ENCODE data around the gene SLC45A1. TPM values are rescaled to one million over a fixed set of nuclear protein-coding genes. Genes with fewer than 3 reads are reported as not detected.

The SLC45A1 gene
- polyA plus RNA-seq, 1 donor, result 0.52 TPM

DNA sequence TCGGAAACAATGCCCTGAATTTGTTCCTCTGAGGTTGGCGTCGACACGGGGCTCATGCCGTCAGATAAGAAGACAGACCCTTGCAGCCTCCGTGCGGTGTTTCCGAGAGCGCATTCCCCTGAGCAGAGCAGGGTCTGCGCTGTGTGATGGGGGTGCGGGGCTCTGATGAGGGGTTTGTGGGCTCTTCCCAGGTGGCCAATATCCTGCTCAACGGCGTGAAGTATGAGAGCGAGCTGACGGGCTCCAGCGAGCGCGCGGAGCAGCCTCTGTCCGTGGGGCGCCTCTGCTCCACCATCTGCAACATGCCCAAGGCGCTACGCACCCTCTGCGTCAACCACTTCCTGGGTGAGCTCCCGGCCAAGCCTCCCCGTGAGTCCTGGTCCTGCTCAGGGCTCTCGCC is 17.3 kb downstream of the SLC45A1 start:
- DNase-seq (ENCODE audit: low read depth), result no peak

DNA sequence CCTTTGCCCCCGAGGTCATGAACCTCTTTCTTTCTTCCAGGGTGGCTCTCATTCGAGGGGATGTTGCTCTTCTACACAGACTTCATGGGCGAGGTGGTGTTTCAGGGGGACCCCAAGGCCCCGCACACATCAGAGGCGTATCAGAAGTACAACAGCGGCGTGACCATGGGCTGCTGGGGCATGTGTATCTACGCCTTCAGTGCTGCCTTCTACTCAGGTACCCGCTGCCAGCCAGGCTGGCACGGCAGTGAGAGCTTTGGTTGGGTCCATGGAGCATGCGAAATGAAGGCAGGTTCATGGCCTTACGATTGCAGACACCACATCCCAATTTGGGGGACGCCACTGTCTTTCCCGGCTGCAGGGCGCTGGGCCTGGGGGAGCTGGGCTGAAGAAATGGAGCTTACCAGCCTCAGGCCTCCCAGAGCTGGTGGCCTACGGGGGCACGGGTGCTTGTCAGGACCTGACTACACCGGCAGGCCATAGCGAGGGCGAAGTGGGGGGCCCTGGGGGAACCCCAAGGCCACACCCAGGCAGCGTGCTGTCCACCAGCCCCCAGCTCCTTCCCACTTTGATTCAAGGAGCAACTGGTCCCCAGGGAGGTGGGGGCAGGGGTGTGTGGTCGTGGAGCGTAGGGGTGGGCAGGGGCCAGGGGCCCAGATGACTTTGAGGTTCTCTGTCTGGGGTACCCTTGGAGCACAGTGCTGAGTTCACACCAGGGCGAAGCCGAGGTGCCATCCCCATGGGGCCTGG is 20.0 kb downstream of the SLC45A1 start:
- no peak for DNase-seq (ENCODE audit: low read depth)

DNA sequence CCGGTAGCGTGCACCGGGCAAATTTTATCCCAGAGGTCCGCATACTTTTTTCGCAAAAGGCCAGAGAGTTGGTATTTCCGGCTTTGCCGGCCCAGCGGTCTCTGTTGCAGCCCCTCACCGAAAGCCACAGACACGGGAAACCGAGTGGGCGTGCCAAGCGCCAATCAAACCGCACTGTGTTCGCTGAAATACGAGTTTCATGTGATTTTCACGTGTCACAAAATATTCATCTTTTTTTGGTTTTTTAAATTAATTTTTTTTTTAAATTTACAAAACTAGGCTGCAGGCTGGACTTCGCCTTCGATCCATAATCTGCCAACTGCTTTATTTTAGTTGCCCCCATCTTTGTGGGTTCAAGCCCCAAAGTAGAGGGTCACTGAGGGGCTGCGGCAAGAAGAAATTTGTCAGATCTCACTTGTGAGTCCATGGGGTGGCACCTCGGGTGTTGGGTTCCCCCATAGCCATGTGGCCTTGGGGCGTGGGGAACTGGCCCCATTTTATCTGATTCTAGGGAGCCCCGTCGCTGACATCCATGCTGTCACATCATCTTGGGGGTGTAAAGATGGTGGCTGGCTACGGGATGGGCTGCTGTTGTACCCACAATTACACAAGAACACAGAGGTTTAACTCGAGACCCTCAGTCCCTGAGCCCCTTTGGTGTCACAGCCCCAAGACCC is 20.8 kb downstream of the SLC45A1 start:
- no peak for DNase-seq (ENCODE audit: low read depth)

DNA sequence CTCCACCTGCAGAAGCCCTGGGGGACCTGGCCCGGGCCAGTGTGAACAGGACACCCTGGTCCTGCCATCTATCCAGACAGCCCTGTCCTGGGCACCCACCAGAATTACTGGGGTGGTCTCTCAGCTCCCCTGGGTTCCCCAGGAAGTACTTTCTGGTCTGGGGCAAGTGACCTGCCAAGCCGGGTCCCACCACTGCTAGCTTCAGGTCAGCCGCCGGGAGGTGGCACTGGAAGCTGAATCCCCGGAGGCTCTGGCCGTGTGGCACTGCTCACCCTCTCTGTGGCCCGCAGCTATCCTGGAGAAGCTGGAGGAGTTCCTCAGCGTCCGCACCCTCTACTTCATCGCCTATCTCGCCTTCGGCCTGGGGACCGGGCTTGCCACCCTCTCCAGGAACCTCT is 21.3 kb downstream of the SLC45A1 start:
- DNase-seq (ENCODE audit: low read depth), result no peak

DNA sequence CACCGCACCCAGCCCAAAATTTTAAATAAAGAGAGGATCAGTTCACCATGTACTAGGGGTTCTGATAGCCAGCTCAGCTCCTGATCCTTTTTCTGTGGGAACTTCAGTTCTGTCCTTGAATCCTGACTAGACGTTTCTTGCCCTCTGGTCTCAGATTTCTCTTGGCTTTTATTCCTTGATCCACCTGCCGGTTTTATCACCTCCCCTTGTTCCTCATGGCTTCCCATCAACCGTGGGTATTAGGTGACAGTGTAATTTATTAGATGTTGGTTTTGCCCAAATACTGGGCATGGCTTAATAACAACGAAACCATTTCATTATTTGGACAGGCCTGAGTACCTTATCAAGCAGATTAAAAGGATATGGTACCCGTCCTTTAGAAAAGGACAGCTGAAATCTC is 22.5 kb downstream of the SLC45A1 start:
- DNase-seq (ENCODE audit: low read depth), result no peak

DNA sequence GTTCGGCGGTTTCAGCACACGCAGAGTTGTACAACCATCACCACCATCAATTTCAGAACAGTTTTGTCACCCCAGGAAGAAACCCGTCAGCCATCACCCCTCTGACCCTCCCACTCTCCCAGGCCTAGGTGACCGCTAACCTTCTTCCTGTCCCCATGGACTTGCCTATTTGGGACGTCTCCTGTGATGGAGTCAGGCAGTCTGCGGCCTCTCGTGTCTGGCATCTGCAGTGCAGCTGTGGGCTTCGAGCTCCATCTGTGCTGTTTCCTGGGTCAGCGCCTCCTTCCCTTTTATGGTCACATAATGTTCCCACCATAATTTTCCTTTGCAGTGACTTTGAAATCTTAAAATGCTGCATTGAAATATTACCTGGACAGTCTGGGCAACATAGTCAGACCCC is 24.4 kb downstream of the SLC45A1 start:
- no peak for DNase-seq (ENCODE audit: low read depth)

DNA sequence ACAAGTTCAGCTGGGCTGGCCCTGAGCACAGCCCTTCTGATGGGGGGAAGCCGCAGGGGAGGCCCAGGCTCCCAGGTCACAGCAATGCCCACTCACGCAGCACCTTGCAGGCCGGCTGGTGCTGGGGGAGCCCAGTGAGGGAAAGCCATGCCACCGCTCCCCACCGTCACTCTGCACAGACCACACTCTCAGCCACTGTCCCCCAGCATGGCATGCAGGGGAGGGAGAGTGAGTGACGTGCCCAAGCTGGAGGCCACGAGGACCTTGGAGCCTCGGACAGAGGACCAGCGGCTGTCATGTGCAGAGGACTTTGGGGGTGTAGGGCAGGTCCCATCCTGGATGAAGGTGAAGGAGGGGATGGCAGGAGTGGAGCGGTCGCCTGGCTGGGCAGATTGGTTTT is 25.1 kb downstream of the SLC45A1 start:
- no peak for DNase-seq (ENCODE audit: low read depth)

DNA sequence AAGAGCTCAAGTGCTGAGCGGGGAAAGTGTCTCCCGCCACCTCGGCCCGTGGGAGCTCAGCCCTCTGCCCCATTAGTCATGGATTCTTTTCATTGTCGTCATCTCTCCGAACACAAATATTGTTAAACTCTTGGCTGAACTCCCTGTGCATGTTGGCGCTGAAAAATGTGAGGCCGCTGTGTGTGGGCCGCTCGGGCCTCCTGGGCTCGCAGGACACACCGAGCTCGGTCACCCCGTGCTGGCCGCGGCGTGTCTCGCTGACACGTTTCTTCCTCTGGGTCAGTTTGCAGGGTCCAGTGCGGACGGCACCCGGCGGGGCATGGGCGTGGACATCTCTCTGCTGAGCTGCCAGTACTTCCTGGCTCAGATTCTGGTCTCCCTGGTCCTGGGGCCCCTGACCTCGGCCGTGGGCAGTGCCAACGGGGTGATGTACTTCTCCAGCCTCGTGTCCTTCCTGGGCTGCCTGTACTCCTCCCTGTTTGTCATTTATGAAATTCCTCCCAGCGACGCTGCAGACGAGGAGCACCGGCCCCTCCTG is 25.6 kb downstream of the SLC45A1 start:
- peak; percentile 38 for DNase-seq (ENCODE audit: low read depth)

DNA sequence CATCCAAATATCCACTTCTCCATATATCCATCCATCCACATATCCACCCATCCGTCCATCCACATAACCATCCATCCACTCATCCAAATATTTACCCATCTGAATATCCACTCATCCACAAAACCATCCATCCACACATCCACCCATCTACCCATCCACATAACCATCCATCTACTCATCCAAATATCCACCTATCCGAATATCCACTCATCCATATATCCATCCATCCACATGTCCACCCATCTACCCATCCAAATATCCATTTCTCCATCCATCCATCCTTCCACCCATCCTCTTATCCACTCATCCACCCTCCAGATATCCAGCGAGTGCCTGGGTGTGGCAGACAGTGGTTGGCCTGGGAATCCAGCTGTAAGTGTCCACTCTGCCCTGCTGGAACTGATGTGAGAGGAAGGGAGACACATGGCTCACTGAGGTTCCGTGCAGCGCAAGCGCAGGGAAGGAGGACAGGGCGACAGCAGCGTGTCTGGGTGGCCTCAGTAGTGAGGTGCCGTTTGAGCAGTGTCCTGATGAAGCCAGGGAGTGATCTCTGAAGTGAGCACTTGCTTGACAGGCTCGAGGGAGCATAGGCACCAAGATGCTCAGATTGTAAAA is 27.1 kb downstream of the SLC45A1 start:
- DNase-seq (ENCODE audit: low read depth), result no peak

DNA sequence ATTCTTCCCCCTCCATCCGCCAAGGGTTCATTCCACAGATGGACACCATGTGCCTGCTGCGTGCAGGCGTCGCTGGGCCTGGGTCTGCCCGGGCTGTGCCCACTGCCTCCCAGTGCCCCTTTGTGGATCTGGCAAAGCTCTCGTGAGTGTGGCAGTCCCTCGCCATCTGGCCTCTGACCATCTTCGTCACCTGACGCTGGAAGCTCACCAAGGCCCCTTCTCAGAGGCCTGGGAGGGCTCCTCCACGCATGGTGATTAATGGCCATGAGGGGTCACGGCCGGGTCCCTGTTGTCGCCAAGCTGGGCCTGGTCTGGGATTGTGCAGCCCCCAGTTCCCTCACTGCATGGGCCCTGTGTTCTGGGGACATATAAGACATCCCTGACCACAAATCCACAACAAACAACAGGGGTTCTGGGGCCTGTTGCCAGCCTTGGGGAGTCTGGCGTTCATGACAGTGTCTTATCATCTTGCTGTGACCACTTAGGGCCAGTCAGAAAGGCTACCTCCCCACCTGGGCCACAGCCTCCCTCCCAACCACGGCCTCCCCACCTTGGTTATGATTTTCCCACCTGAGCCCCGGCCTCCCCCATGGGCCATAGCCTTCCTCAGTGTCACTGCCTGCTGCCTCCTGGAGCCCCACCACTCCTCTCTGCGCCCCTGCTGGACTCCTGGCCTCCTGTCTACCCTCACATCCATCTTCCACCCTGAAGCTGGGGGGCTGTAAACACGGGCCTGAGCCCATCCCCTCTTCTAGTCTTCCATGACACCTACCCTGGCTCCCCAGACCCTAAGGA is 27.9 kb downstream of the SLC45A1 start:
- DNase-seq (ENCODE audit: low read depth), result no peak

DNA sequence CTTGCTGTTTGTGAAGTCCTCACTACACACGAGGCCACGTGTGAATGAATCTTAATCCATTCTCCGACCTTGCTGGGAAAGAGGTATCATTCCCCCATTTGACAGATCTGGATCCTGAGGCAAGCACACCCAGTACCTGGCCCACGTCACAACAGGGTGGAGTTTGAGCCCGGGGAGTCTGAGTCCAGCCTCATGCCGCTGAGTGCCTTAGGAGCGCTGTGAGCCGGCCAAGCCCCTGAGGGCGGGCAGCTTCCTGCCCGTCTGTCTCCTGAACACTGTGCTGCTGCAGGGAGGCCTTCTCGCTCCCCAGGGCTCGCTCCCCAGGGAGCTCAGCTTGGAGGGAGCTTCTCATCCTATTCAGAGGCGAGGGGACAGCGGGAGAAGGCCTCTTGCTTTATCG is 29.7 kb downstream of the SLC45A1 start:
- DNase-seq (ENCODE audit: low read depth), result no peak

DNA sequence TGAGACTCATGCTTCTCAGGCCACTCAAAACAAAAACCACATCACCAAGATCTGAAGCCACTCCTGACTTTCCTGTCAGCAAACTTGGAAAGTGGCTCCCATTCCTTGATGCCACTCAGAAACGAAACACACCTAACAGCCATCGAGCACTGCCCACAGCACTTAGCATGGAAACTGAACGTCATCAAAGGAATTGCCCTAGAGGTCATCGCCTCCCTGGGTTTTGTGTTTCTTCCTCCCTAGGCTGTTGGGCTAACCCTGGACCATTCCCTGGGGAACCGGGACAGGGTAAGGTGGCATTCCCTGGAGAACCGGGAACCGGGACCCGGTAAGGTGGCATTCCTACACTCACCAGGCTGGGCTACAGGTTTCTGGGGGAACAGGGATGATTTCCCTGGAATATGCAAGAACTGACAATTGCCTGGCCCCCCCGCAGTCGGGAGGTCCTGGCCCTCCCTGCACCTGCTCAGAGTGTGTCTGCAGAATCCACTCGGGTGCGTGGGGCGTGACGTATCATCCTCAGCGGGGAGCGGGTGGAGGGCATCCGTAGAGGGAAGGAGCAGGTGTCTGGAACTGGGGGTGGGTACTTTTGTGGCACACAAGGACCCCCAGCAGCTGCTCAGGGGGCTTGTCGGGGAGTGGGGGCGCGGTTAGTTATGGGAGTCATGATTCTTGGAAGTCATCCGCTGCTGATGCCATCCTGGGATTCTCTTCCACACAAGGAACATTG is 30.3 kb downstream of the SLC45A1 start:
- no peak for DNase-seq (ENCODE audit: low read depth)

DNA sequence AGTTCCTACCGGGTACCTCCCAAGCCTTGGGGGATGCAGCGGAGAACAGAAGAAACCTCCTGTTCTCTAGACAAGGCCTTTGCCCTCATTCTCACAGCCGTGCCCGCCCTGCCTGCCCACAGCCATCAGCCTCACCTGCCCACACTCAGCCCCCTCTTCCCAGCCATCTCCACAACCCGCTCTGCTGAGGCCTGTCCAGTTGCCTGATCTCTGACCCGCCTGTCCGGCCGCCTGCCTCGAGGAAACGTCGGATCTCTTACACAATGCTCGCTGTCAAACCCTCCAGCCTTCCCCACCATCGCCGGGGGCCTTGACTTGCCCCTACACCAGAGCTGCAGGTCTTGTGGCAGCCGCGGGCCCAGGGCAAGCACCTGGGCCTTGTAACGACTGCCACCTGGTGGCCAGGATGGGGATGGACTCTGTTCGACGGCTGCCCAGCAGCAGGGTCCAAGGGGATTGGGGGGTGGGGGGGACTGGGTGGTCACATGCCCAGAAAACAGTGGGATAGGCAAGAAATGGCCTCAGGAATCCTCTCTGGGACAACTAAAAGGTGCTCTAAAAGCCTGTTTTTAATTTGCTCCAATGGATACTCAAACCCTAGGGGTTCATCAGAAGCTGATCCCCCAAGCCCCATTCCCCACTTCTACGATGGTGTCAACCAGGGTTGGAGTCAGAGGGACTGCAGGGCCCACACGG is 31.0 kb downstream of the SLC45A1 start:
- no peak for DNase-seq (ENCODE audit: low read depth)

DNA sequence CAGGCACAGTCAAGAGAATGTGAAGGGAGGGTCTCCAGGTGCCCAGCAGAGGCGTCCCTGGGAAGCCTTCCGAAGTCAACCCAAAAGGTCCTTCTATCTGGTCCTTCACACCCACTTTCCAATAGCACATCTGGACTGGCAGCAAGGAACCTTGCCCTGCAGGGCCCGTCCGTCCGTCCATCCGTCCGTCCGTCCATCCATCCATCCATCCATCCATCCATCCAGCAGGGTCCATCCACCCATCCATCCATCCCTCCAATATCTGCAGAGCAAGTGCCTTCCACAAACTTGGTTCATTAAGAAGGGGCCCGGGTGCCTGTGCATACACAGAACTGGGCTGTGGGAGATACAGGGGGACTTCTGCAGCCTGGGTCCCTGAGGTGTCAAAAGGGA is 31.6 kb downstream of the SLC45A1 start:
- DNase-seq (ENCODE audit: low read depth), result no peak

DNA sequence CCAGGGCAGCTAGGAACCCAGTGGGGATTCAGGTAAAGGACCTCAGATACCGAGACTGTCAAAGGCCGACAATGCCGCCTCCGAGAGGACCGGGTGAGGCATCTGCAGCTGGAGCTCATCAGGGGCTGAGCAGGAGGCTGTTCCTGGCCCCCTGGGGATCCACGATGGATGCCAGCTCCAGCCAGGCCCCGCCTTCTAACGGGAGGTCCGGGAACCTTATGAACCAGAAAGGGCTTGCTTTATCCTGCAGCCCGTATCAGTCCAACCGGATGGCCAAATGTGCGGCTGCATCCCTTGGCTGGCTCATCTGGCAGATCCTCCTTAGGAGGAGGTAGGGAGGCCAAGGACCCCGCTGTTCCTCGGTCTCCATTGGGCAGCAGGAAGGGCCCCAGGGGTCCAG is 32.0 kb downstream of the SLC45A1 start:
- DNase-seq (ENCODE audit: low read depth), result no peak

DNA sequence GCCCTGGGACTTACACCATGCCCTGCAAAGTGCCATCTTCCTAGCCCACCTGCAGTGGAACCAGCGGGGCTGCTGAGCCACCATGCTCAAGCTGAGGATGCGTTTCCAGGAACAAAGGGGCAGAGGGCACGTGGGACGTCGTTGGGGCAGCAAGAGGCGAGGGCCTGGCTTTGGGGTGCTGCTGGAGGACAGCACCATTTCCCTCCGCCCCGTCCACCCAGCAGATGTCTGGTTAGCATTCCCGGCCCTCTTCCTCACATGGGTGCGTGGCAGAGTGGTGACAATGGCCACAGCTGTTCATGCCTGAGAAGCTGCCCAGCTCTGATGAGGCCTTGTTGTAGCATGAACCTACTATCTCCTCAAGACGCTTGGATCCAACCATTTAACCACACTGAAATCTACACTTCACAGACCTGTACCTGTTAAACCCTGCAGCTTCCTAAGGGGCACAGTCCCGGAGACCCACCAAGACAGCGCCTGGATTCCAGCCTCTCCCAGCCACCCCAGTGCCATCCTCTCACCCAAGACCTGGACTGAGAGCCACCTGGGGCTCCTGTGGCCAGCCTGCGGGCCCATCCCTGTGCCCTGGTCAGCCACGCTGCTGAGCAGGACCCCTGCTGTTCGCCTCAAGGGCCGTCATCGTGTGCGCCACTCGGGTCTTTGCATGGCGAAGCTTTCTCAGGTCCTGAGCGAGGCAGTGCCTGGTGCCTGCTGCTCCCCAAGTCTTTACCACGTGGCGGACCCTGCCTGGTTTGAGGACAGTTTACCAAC is 33.2 kb downstream of the SLC45A1 start:
- no peak for DNase-seq (ENCODE audit: low read depth)

DNA sequence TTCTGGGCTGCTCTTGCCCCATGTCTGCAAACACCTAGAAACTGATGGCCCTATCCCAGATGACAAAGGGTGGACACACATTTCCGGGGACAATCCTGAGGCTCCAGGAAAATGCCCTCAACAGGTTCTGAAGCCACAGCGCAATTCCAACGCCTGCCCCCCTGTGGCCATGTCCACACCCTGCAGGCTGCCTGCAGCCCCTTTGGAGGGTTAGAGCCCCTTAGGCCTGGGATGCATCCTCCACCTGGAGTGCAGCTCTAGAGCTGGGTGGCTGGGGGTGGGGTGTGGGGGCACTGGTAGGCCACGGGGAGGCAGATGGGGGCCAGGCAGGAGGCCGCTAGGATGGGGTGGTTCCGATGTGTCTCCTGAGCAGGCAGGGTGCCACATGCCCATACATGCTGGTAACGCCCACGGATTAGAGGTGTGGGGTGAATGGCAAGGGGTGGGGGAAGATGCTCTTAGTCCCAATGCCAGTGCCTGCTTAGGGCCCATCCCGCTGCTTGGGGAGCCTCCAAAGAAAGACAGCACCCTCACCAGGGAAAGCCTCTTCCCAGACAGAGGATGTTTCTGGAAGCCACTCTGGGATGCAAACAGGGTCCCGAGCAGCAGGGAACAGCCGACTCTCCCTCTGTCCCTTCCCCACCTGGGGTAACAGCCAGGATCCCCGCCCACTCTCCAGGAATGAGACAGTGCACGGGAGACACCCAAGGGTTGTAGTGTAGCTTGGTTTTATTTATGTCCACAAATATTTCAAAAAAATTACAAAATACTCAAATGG is 34.0 kb downstream of the SLC45A1 start:
- DNase-seq (ENCODE audit: low read depth), result no peak

DNA sequence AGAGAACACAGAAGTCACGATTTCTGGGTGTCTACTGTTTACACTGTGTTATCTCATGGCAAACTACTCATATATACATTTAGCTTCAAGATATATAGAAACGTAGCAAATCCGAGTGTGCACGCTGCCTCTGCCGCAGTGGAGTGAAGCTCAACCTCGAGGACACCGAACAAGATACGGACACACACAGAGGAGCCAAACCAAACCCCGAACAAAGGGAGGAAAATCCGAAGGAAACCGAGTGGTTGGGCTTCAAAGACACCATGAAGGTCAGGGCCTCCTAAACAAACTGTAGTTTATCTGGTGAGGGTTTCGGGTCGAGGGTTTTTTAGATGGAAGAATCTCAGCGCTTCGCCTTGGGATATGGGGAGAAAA is 34.5 kb downstream of the SLC45A1 start:
- DNase-seq (ENCODE audit: low read depth), result no peak

Data from forelimb muscle (tissue), 1 donor.